Measurements from ENCODE around the gene RNFT1.
"Not testable (repeated sequence)": the region's sequence is repeated elsewhere in the genome, so short reads cannot be mapped to it uniquely, and the experiment has no call there.

RNFT1 gene

GRCh38 chr17:59920637-59921036 is 43.9 kb downstream of the RNFT1 start:
- not testable (repeated sequence) for DNase-seq (ENCODE audit: low spot score)

DNA sequence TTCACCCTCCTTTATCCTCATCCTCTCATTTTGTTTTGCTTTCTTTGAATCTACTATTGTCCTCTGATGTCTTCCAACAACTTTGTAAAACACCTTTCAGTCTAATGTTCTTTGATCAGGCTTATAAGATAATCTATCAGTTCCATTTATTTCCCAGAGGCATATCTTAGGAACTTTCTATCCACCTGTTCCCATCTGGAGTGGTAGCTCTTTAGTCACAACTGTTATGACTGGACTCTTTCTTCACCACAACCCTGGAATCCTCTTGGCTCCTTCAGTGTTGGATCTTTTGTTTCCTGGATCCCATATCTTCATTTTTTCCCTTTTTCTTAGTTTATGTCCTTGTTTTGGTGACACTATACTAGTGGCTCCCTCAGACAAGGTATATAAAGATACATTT is 48.1 kb downstream of the RNFT1 start:
- no peak for DNase-seq (ENCODE audit: low spot score)

- no peak for DNase-seq (ENCODE audit: low spot score)
Observed at GRCh38 chr17:59914274-59914854, 50.2 kb downstream of the RNFT1 start.

GRCh38 chr17:59907467-59907866 is 57.1 kb downstream of the RNFT1 start:
- no peak for DNase-seq (ENCODE audit: low spot score)

DNA sequence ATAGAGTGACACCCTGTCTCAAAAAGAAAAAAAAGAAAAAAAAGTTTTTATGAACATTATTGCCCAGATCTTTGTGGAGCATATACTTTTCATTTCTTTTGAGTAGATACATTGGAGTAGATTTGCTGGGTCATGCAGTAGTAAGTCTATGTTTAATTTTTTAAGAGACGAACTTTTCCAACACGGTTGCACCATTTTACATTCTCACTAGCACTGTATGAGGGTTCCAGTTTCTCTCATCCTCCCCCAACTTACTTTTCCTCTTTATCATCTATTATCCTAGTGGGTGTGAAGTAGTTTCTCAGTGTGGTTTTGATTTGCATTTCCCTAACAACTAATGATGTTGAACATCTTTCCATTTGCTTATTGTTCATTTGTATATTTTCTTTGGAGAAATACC is 61.1 kb downstream of the RNFT1 start:
- DNase-seq (ENCODE audit: low spot score), result no peak

All from ecto neural progenitor cell (in vitro differentiated cells).